ENCODE data around the gene ZFPM1. TPM values are rescaled to one million over a fixed set of nuclear protein-coding genes. Genes with fewer than 3 reads are reported as not detected.

ZFPM1 gene
- total and polyA plus RNA-seq, 2 of the 8 experiments (the other 6 are each of a cell fraction or from before 2014, with no cell fraction given) = 0.74 to 4.8 TPM

GRCh38 chr16:88466949-88467348, 13.9 kb downstream of the ZFPM1 start (continued):
- TF ChIP-seq ATF3 (IDR thresholded peaks at IDR 0.05; ENCODE audit: insufficient read depth, low read depth, low read length) (no peak), TAF1 (IDR thresholded peaks at IDR 0.05; ENCODE audit: low read depth, low read length) (no peak), TAF7 (optimal IDR thresholded peaks at IDR 0.05; ENCODE audit: borderline replicate concordance, low read depth, low read length) (no peak)
